HEK293 (cell line): ENCODE measurements around the gene ST6GAL1.

Source experiments
- CTCF ChIA-PET: fragments of 350-600 bp; formaldehyde crosslinking; extraction: SDS; loops from one replicate; lab custom pipeline; 2021; ENCODE audit warnings: antibody characterized with exemption; lab: Yijun Ruan, JAX
- POLR2A ChIA-PET: fragments of 300-600 bp; formaldehyde crosslinking; extraction: SDS; loops from one replicate; lab custom pipeline; 2020; ENCODE audit warnings: antibody characterized with exemption, inconsistent platforms; lab: Yijun Ruan, JAX
- H3K27ac ChIP-seq: fragments of 200-500 bp; sonication (Bioruptor generic); 2 replicates; pipeline ENCODE4 v1.5.1; 2014; ENCODE audit warnings: low read depth, low read length, control low read depth, inconsistent platforms; ENCODE audit errors: extremely low read depth
- H3K36me3 ChIP-seq, 2 experiments: fragments of 200-500 bp in 1 of 2; sonication (Bioruptor generic) in 1 of 2; 1 replicate in 1 of 2; 2 replicates in 1 of 2; pipeline ENCODE4 v1.5.1; 2014 to 2017; ENCODE audit warnings: inconsistent platforms in 2 of 2, low read length in 2 of 2; ENCODE audit not compliant: control insufficient read depth in 2 of 2, insufficient read depth in 1 of 2
- H3K4me1 ChIP-seq: fragments of 200-500 bp; sonication (Bioruptor generic); 2 replicates; pipeline ENCODE4 v1.5.1; 2014; ENCODE audit warnings: mild to moderate bottlenecking, low read length, inconsistent platforms; ENCODE audit not compliant: control insufficient read depth, insufficient read depth
- H3K4me3 ChIP-seq: 2 replicates; pipeline ENCODE4 v1.5.1; 2011; ENCODE audit warnings: low read depth, mild to moderate bottlenecking, control low read depth, low read length, moderate library complexity
- H3K9me3 ChIP-seq: fragments of 200-500 bp; sonication (Bioruptor generic); 2 replicates; pipeline ENCODE4 v1.5.1; 2014; ENCODE audit warnings: low read depth, low read length, inconsistent platforms; ENCODE audit not compliant: control insufficient read depth, insufficient read depth
- AEBP2 ChIP-seq: fragments of 450-650 bp; formaldehyde crosslinking; IDR thresholded peaks from 2 replicates; pipeline ENCODE4 v1.5.1; 2016; ENCODE audit warnings: missing biosample characterization, missing genetic modification characterization, borderline replicate concordance
- PRDM1 ChIP-seq: fragments of 450-650 bp; formaldehyde crosslinking; IDR thresholded peaks from 2 replicates; pipeline ENCODE4; 2016; ENCODE audit warnings: missing biosample characterization, missing genetic modification characterization
- RBAK ChIP-seq: fragments of 450-650 bp; formaldehyde crosslinking; IDR thresholded peaks from 2 replicates; pipeline ENCODE4 v1.5.1; 2016; ENCODE audit warnings: missing biosample characterization, missing genetic modification characterization
- YY2 ChIP-seq: fragments of 450-650 bp; formaldehyde crosslinking; IDR thresholded peaks from 2 replicates; pipeline ENCODE4 v1.5.1; 2016; ENCODE audit warnings: missing biosample characterization, missing genetic modification characterization
- ZBTB26 ChIP-seq: fragments of 450-650 bp; formaldehyde crosslinking; optimal IDR thresholded peaks from 2 replicates; pipeline ENCODE3; 2016; ENCODE audit warnings: missing biosample characterization, mild to moderate bottlenecking, missing genetic modification characterization
- ZNF155 ChIP-seq: fragments of 450-650 bp; formaldehyde crosslinking; IDR thresholded peaks from 2 replicates; pipeline ENCODE4 v1.5.1; 2016; ENCODE audit warnings: missing biosample characterization, missing genetic modification characterization
- ZNF335 ChIP-seq: fragments of 450-650 bp; formaldehyde crosslinking; conservative IDR thresholded peaks from 2 replicates; pipeline ENCODE4 v1.5.1; 2016; ENCODE audit warnings: missing biosample characterization, missing genetic modification characterization
- ZNF426 ChIP-seq: fragments of 450-650 bp; formaldehyde crosslinking; IDR thresholded peaks from 2 replicates; pipeline ENCODE4 v1.5.1; 2017; ENCODE audit warnings: missing biosample characterization, missing genetic modification characterization, mild to moderate bottlenecking, inconsistent platforms, moderate library complexity
- ZNF510 ChIP-seq: fragments of 450-650 bp; formaldehyde crosslinking; IDR thresholded peaks from 2 replicates; pipeline ENCODE4 v1.5.1; 2018; ENCODE audit warnings: mild to moderate bottlenecking, missing genetic modification characterization, missing biosample characterization; ENCODE audit not compliant: insufficient replicate concordance
- ZNF548 ChIP-seq: fragments of 450-650 bp; formaldehyde crosslinking; IDR thresholded peaks from 2 replicates; pipeline ENCODE4 v1.5.1; 2016; ENCODE audit warnings: missing biosample characterization, missing genetic modification characterization
- ZNF776 ChIP-seq: fragments of 450-650 bp; formaldehyde crosslinking; IDR thresholded peaks from 2 replicates; pipeline ENCODE4 v1.5.0; 2017; ENCODE audit warnings: missing biosample characterization, missing genetic modification characterization, borderline replicate concordance
- ZNF785 ChIP-seq: fragments of 450-650 bp; formaldehyde crosslinking; IDR thresholded peaks from 2 replicates; pipeline ENCODE4 v1.5.1; 2016; ENCODE audit warnings: missing biosample characterization, missing genetic modification characterization
- ZSCAN16 ChIP-seq: fragments of 450-650 bp; formaldehyde crosslinking; IDR thresholded peaks from 2 replicates; pipeline ENCODE4 v1.5.1; 2016; ENCODE audit warnings: missing biosample characterization, missing genetic modification characterization
- ZSCAN18 ChIP-seq: fragments of 450-650 bp; formaldehyde crosslinking; IDR thresholded peaks from 2 replicates; pipeline ENCODE4 v1.5.1; 2016; ENCODE audit warnings: missing biosample characterization, missing genetic modification characterization
- TF ChIP-seq, protein P1 (sequence below): fragments of 450-650 bp; formaldehyde crosslinking; IDR thresholded peaks from 2 replicates; pipeline ENCODE4 v1.5.0; 2017; ENCODE audit warnings: missing biosample characterization, missing genetic modification characterization, borderline replicate concordance
- TF ChIP-seq, protein P2 (sequence below): fragments of 450-650 bp; formaldehyde crosslinking; IDR thresholded peaks from 2 replicates; pipeline ENCODE4 v1.5.1; 2016; ENCODE audit warnings: missing biosample characterization, missing genetic modification characterization

Gene ST6GAL1

GRCh38 chr3:186945255-186945823 is 15.0 kb downstream of the ST6GAL1 start:
- TF ChIP-seq ZBTB26: no peak
- TF ChIP-seq ZNF785 (tag by site-specific recombination): no peak
- ChIA-PET CTCF (interaction anchor here (0.7 kb wide), 1 partner anchor 81 kb away, joined by 3 read pairs; no protein-coding TSS in a partner anchor), POLR2A (interaction anchor here (0.7 kb wide), 1 partner anchor 1064 kb away, joined by 3 read pairs; no protein-coding TSS in a partner anchor)
- no peak overlapping the region for H3K4me3 ChIP-seq
- H3K4me1 ChIP-seq: no peaks in the 10 kb centered on the region
- no peaks in the 10 kb centered on the region for H3K9me3 ChIP-seq
- no peaks in the 10 kb centered on the region for H3K36me3 ChIP-seq
- H3K27ac ChIP-seq: no peak overlapping the region

GRCh38 chr3:186946756-186947375 is 16.5 kb downstream of the ST6GAL1 start:
- no peaks in the 10 kb centered on the region for H3K4me1 ChIP-seq
- no peak overlapping the region for H3K4me3 ChIP-seq
- ChIA-PET POLR2A (no interaction called here), CTCF (interaction anchor here (0.6 to 0.8 kb wide), 2 partner anchors 157 to 575 kb away, joined by 3 to 4 read pairs; no protein-coding TSS in a partner anchor)
- no peak for TF ChIP-seq RBAK (tag by site-specific recombination)
- TF ChIP-seq ZSCAN16: no peak
- no peak for TF ChIP-seq YY2 (tag by site-specific recombination)
- no peak for TF ChIP-seq ZNF426 (tag by site-specific recombination)
- TF ChIP-seq, protein P1, sequence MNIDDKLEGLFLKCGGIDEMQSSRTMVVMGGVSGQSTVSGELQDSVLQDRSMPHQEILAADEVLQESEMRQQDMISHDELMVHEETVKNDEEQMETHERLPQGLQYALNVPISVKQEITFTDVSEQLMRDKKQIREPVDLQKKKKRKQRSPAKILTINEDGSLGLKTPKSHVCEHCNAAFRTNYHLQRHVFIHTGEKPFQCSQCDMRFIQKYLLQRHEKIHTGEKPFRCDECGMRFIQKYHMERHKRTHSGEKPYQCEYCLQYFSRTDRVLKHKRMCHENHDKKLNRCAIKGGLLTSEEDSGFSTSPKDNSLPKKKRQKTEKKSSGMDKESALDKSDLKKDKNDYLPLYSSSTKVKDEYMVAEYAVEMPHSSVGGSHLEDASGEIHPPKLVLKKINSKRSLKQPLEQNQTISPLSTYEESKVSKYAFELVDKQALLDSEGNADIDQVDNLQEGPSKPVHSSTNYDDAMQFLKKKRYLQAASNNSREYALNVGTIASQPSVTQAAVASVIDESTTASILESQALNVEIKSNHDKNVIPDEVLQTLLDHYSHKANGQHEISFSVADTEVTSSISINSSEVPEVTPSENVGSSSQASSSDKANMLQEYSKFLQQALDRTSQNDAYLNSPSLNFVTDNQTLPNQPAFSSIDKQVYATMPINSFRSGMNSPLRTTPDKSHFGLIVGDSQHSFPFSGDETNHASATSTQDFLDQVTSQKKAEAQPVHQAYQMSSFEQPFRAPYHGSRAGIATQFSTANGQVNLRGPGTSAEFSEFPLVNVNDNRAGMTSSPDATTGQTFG (tag by site-specific recombination): no peak
- no peak for TF ChIP-seq ZNF335 (tag by site-specific recombination)
- no peak for TF ChIP-seq ZNF155 (tag by site-specific recombination)
- no peak for TF ChIP-seq AEBP2 (tag by site-specific recombination)
- TF ChIP-seq, protein P2, sequence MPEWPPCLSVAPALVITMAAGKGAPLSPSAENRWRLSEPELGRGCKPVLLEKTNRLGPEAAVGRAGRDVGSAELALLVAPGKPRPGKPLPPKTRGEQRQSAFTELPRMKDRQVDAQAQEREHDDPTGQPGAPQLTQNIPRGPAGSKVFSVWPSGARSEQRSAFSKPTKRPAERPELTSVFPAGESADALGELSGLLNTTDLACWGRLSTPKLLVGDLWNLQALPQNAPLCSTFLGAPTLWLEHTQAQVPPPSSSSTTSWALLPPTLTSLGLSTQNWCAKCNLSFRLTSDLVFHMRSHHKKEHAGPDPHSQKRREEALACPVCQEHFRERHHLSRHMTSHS: no peak
- no peak for TF ChIP-seq ZSCAN18
- TF ChIP-seq ZNF776 (tag by site-specific recombination): no peak
- no peak for TF ChIP-seq ZNF548 (tag by site-specific recombination)
- TF ChIP-seq ZNF510 (tag by site-specific recombination): no peak
- no peak for TF ChIP-seq PRDM1 (tag by site-specific recombination)
- no peaks in the 10 kb centered on the region for H3K36me3 ChIP-seq
- H3K27ac ChIP-seq: no peak overlapping the region
- H3K9me3 ChIP-seq: no peaks in the 10 kb centered on the region
